Heart right ventricle (tissue), 16 donors: ENCODE results near the gene TBRG4. TPM values are rescaled to one million over a fixed set of nuclear protein-coding genes. Genes with fewer than 3 reads are reported as not detected.
"Not testable (repeated sequence)": the region's sequence is repeated elsewhere in the genome, so short reads cannot be mapped to it uniquely, and the experiment has no call there.

Experiments used
- ATAC-seq, 8 donors: fragments of 200-7000 bp; cut with Tn5 transposase; one replicate each; pipeline ENCODE4 v1.9.1; 2020; ENCODE audit warnings: mild to moderate bottlenecking in 8 of 8, moderate library complexity in 8 of 8, moderate number of reproducible peaks in 1 of 8
- DNase-seq, 2 donors: peaks; one replicate each; pipeline ENCODE4 v3.0.0-alpha.2; 2020
- H3K27ac ChIP-seq, 10 donors: fragments of 200-600 bp; sonication (generic) in 2 of 10; one replicate each; pipeline versions ENCODE4 v1.5.0 to v1.8.0; 2020 to 2022; ENCODE audit warnings: mild to moderate bottlenecking in 3 of 10
- H3K27me3 ChIP-seq, 7 donors: fragments of 200-600 bp; one replicate each; pipeline ENCODE4 v1.8.0; 2021 to 2022; ENCODE audit warnings: mild to moderate bottlenecking in 2 of 7
- H3K36me3 ChIP-seq, 9 donors: fragments of 200-600 bp; sonication (generic) in 1 of 9; one replicate each; pipeline versions ENCODE4 v1.5.0 to v1.8.0; 2020 to 2022; ENCODE audit warnings: mild to moderate bottlenecking in 2 of 9
- H3K4me1 ChIP-seq, 9 donors: fragments of 200-600 bp; sonication (generic) in 1 of 9; one replicate each; pipeline versions ENCODE4 v1.5.0 to v1.8.0; 2020 to 2022; ENCODE audit warnings: mild to moderate bottlenecking in 4 of 9
- H3K4me3 ChIP-seq, 10 donors: fragments of 200-600 bp; sonication (generic) in 2 of 10; one replicate each; pipeline versions ENCODE4 v1.5.0 to v1.8.0; 2020 to 2022; ENCODE audit warnings: mild to moderate bottlenecking in 7 of 10, moderate library complexity in 2 of 10
- H3K9me3 ChIP-seq, 11 donors: fragments of 200-600 bp in 10 of 11; sonication (generic) in 2 of 11; one replicate each; pipeline versions ENCODE4 v1.5.0 to v1.8.0; 2013 to 2022; ENCODE audit warnings: mild to moderate bottlenecking in 2 of 11, control low read depth in 1 of 11, moderate library complexity in 1 of 11
- WGBS, 2 donors: extraction: QIAGEN DNeasy Blood & Tissue Kit; methylation state at CpG; one replicate each; pipeline ENCODE4 v1.1.7; 2013; ENCODE audit warnings: inconsistent platforms in 1 of 2; 5-methylcytosine and 5-hydroxymethylcytosine counted together
- intact Hi-C, 10 donors: fragments of 100-400 bp; cut with DNase I; formaldehyde crosslinking; loops; one replicate each; pipeline versions ENCODE4 v1.11.1 to v1.14.2; 2022
- polyA plus RNA-seq, 2 donors: library from polyadenylated mRNA; stranded (reverse); fragments of 200-250 nt; gene quantifications; one replicate each; pipeline ENCODE4 v1.2.3, GENCODE V29; 2013
- total RNA-seq, 10 donors: library from RNA; stranded (reverse); fragmentation: NEBNext Ultra II Directional in 3 of 10; extraction: Animal tissue kit (Norgen Biotek cat#: 25700) in 3 of 10; gene quantifications; one replicate each; pipeline versions ENCODE4 v1.2.1 to v1.2.4, GENCODE V29; 2021 to 2023
- TF ChIP-seq, protein P1 (sequence below), 9 donors: fragments of 200-600 bp; sonication (generic) in 2 of 9; IDR thresholded peaks; one replicate each; pipeline versions ENCODE4 v1.5.0 to v1.8.0; 2021 to 2022; ENCODE audit warnings: antibody characterized with exemption in 9 of 9, mild to moderate bottlenecking in 5 of 9, moderate library complexity in 1 of 9
- donor health status: Arrhythmogenic right ventricular cardiomyopathy.
- donor health status: ischemic (EF 13 %, LVEDD 7.1; RV severe dilation, severe dysfunction).
- donor health status: healthy with polysubstance abuse.
- donor health status: DM: no; HTN: yes; CAD: no.
- donor health status: DM: no; HTN: no; CAD: no.
- donor health status: ischemic (EF 25% LVEDD 6.9; RV normal size, moderate dysfunction).
- donor health status: ischemic (EF 25% LVEDD 5.7; RV mildly dilated, moderate dysfunction).
- donor health status: healthy.
- donor health status: DM: yes; HTN: yes; CAD: no.
- donor health status: Ischemic cardiomyopathy.
- donor health status: ischemic (EF 35%, LVEDD 5.7; RV mildly dilated, moderate dysfunction).
- donor health status: nonischemic (EF 11% LVEDD 7.7; RV severe dilation, severe dysfunction).
- donor health status: DM: yes; HTN: yes; CAD: no.
- donor health status: PGD.
- donor health status: ischemic (EF 29% LVEDD 5.4; RV normal size, mild dysfunction).
- donor health status: nonischemic (EF 23%, LVEDD 6.1; RV moderate dilation, normal function).

TBRG4 gene
- total and polyA plus RNA-seq, 12 donors: 57.1 to 93.9 (median 67.4) TPM

DNA sequence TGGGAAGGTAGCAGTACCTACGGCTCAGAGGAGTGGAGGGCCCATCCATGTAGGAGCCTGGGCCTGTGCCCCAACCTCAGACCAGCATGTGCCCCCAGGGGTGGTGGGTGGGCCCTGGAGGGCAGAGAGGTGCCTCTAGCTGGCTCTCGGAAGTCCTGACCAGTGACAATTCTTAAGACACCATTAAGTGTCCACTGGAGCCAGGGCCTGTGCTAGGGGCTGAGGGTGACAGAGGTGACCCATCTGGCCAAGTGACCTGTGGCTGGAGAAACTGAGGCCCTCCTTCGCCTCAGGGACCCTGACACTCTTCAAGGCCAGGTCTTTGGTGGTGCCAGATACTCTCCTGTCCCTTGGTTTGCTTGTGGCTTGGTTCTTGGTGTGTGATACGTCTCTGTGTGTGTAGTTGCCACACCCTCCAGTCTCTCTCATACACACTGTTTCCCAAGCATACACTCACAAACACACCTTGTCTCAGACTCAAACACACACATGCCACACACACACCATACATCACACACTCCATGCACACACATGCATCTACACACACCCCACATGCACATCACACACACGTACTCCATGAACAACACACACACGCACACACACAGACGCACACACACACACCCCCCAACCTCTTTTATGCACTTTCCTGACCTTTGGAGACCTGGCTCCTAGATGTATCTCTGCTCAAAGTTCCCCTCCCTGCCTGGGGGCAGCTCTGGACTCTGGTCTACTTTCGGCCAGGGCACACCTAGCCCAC, 45.2 kb upstream of the TBRG4 start:
- Histone ChIP-seq H3K36me3 (no peaks in the 10 kb centered on the region), H3K4me3 (peak overlapping the region in 8 of 10 donors; percentile 54 to 81 (median 63)), H3K9me3 (no peaks in the 10 kb centered on the region), H3K4me1 (peaks cover 0 to 30% (median 7%) of the 10 kb centered on the region in 9 donors), H3K27me3 (peaks cover 0 to 27% (median 9%) of the 10 kb centered on the region in 7 donors), H3K27ac (peak overlapping the region in 4 of 10 donors; percentile 91 to 96 (median 92))
- ATAC-seq: no peak
- WGBS, 2 donors: 86 to 88% methylated on average over 8 of the region's 8 CpGs
- intact Hi-C loops: loop anchor here in 6 of 10 donors (5.0 to 10.0 kb wide), 5 partner anchors 56 to 698 kb away; no protein-coding TSS in a partner anchor
- TF ChIP-seq, protein P1, sequence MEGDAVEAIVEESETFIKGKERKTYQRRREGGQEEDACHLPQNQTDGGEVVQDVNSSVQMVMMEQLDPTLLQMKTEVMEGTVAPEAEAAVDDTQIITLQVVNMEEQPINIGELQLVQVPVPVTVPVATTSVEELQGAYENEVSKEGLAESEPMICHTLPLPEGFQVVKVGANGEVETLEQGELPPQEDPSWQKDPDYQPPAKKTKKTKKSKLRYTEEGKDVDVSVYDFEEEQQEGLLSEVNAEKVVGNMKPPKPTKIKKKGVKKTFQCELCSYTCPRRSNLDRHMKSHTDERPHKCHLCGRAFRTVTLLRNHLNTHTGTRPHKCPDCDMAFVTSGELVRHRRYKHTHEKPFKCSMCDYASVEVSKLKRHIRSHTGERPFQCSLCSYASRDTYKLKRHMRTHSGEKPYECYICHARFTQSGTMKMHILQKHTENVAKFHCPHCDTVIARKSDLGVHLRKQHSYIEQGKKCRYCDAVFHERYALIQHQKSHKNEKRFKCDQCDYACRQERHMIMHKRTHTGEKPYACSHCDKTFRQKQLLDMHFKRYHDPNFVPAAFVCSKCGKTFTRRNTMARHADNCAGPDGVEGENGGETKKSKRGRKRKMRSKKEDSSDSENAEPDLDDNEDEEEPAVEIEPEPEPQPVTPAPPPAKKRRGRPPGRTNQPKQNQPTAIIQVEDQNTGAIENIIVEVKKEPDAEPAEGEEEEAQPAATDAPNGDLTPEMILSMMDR (IDR thresholded peaks at IDR 0.05): no peak
- no peak for DNase-seq

- TF ChIP-seq, protein P1 (IDR thresholded peaks at IDR 0.05): no peak
- 92 to 94% methylated on average over 4 of the region's 4 CpGs for WGBS, 2 donors
- Histone ChIP-seq H3K27me3 (peaks cover 0 to 27% (median 9%) of the 10 kb centered on the region in 7 donors), H3K9me3 (no peaks in the 10 kb centered on the region), H3K27ac (peak overlapping the region in 1 of 10 donors; percentile 6), H3K4me1 (peaks cover 0 to 23% (median 3%) of the 10 kb centered on the region in 9 donors), H3K36me3 (no peaks in the 10 kb centered on the region), H3K4me3 (no peak overlapping the region)
- intact Hi-C loops: loop anchor here in 9 of 10 donors (1.0 to 10.0 kb wide), 8 partner anchors 56 to 699 kb away; no protein-coding TSS in a partner anchor
- ATAC-seq (no peak), DNase-seq (no peak)
Measured at GRCh38 chr7:45155941-45156340, 44.4 kb upstream of the TBRG4 start.

GRCh38 chr7:45155357-45155900, 43.9 kb upstream of the TBRG4 start:
- no peak for ATAC-seq
- no peak for DNase-seq
- TF ChIP-seq, protein P1 (IDR thresholded peaks at IDR 0.05): no peak
- Histone ChIP-seq H3K4me3 (no peak overlapping the region), H3K27me3 (peaks cover 0 to 27% (median 9%) of the 10 kb centered on the region in 7 donors), H3K27ac (no peak overlapping the region), H3K4me1 (peaks cover 0 to 19% (median 0%) of the 10 kb centered on the region in 9 donors), H3K36me3 (no peaks in the 10 kb centered on the region), H3K9me3 (no peaks in the 10 kb centered on the region)
- intact Hi-C loops: loop anchor here in 9 of 10 donors (1.0 to 10.0 kb wide), 8 partner anchors 57 to 699 kb away; no protein-coding TSS in a partner anchor
- 95% methylated on average over 9 of the region's 9 CpGs for WGBS, 2 donors

GRCh38 chr7:45153861-45154260, 42.4 kb upstream of the TBRG4 start:
- H3K9me3 ChIP-seq, H3K36me3 ChIP-seq, H3K4me3 ChIP-seq, ATAC-seq, H3K27ac ChIP-seq, DNase-seq: not testable (repeated sequence)
- 89 to 91% methylated on average over 8 of the region's 8 CpGs for WGBS, 2 donors
- Histone ChIP-seq H3K27me3 (peaks cover 0 to 25% (median 10%) of the 10 kb centered on the region in 7 donors), H3K4me1 (peaks cover 0 to 19% (median 0%) of the 10 kb centered on the region in 9 donors)
- intact Hi-C loops: loop anchor here in 7 of 10 donors (1.0 to 10.0 kb wide), 7 partner anchors 105 to 701 kb away; no protein-coding TSS in a partner anchor
